Measurements from ENCODE around the gene CCND1.
A peak's percentile ranks its signal among the peaks of the same experiment; 100 is the strongest.
"Not testable (repeated sequence)": the region's sequence is repeated elsewhere in the genome, so short reads cannot be mapped to it uniquely, and the experiment has no call there.

The CCND1 gene

GRCh38 chr11:69667619-69668604 is 27.0 kb downstream of the CCND1 start:
- DNase-seq: no peak

GRCh38 chr11:69669486-69669885 is 28.5 kb downstream of the CCND1 start:
- DNase-seq: no peak

- DNase-seq: no peak
Observed at GRCh38 chr11:69670158-69670845, 29.3 kb downstream of the CCND1 start.

GRCh38 chr11:69671734-69672465 is 30.9 kb downstream of the CCND1 start:
- no peak for DNase-seq

- no peak for DNase-seq
Observed at GRCh38 chr11:69674267-69674885, 33.4 kb downstream of the CCND1 start.

- DNase-seq: peak; percentile 22 to 80
Observed at GRCh38 chr11:69674886-69675714, 34.1 kb downstream of the CCND1 start, which contains the start of gene LTO1. Gene LTO1 (minus strand): TSS chr11:69675353. CDS start chr11:69675239, 114 bp downstream.

GRCh38 chr11:69677749-69678148 is 36.8 kb downstream of the CCND1 start:
- no peak for DNase-seq

GRCh38 chr11:69680688-69681087 is 39.7 kb downstream of the CCND1 start:
- no peak for DNase-seq

GRCh38 chr11:69682221-69682620 is 41.3 kb downstream of the CCND1 start:
- no peak for DNase-seq

GRCh38 chr11:69682681-69683326 is 41.8 kb downstream of the CCND1 start:
- no peak for DNase-seq

- no peak for DNase-seq
Observed at GRCh38 chr11:69683764-69684333, 42.9 kb downstream of the CCND1 start.

GRCh38 chr11:69684651-69685050 is 43.7 kb downstream of the CCND1 start:
- DNase-seq: no peak

GRCh38 chr11:69685348-69685747 is 44.4 kb downstream of the CCND1 start:
- no peak for DNase-seq

- no peak for DNase-seq
Observed at GRCh38 chr11:69686452-69686851, 45.5 kb downstream of the CCND1 start.

GRCh38 chr11:69686856-69687255 is 45.9 kb downstream of the CCND1 start:
- no peak for DNase-seq

GRCh38 chr11:69687969-69688771 is 47.2 kb downstream of the CCND1 start:
- DNase-seq: not testable (repeated sequence)

- DNase-seq: no peak
Observed at GRCh38 chr11:69689484-69690319, 48.7 kb downstream of the CCND1 start.

- DNase-seq: no peak
Observed at GRCh38 chr11:69691463-69691862, 50.5 kb downstream of the CCND1 start.

- no peak for DNase-seq
Observed at GRCh38 chr11:69692422-69692821, 51.5 kb downstream of the CCND1 start.
